ENCODE measurements around the gene DUSP16. TPM values are rescaled to one million over a fixed set of nuclear protein-coding genes. Genes with fewer than 3 reads are reported as not detected.

Gene DUSP16
- total and polyA plus RNA-seq, 5 donors: 4.2 to 17.2 (median 12.4) TPM

DNA sequence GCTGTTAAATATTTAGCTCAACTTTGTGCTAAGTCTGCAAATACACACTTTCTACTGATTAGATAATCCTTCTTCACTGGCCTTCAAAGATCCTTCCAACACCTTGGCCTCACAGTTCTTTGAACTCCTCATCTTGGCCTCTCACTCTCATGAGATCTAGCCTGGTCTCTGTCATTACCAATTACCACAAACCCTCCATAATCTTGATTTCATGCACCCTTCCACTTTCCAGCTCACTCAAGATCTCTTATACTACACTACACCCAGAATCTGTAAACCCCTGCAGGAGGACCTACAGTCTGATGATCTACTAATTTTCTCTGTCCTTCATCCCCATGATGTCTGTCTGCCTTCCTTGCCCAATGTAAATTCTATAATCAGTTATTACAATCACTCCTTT lies 71.1 kb downstream of the DUSP16 start:
- intact Hi-C loops (cut with DNase I): no loop called here
- no peak for DNase-seq
- Histone ChIP-seq H3K27me3 (ENCODE audit: control insufficient read depth, insufficient read depth) (no peaks in the 10 kb centered on the region), H3K27ac (ENCODE audit: low read length) (no peak overlapping the region), H3K9me3 (ENCODE audit: control insufficient read depth, low read length) (no peaks in the 10 kb centered on the region), H3K4me1 (ENCODE audit: control insufficient read depth, insufficient read depth, low read length) (peaks cover 3% of the 10 kb centered on the region), H3K4me3 (ENCODE audit: low read length) (no peak overlapping the region)
- no peak for ATAC-seq

DNA sequence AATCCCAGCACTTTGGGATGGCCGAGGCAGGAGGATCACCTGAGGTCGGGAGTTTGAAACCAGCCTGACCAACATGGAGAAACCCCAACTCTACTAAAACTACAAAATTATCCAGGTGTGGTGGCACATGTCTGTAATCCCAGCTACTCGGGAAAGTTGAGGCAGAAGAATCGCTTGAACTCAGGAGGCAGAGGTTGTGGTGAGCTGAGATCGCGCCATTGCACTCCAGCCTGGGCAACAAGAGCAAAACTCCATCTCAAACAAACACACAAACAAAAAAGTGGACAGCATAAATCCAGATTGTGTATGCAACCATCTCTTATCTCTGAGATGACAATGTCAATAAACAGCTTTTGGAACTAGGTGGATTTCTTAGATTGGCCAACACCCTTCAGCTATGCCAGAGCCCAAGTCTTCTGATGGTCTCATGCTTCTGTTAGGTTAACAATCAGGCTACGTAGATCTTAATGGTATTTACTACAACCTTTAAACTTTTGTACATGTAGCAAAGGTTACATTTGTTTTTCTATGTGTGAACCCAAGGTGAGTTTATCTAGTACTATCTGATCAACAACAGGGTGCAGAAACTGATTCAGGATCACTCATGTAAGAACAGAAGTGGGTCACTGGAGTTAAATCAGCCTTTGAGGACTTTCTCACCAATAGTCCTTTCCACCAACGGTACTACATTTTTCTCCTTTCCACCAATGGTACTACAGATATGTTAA lies 73.7 kb downstream of the DUSP16 start:
- intact Hi-C loops (cut with DNase I): no loop called here
- Histone ChIP-seq H3K4me1 (ENCODE audit: control insufficient read depth, insufficient read depth, low read length) (peaks cover 2% of the 10 kb centered on the region), H3K27me3 (ENCODE audit: control insufficient read depth, insufficient read depth) (no peaks in the 10 kb centered on the region), H3K4me3 (ENCODE audit: low read length) (no peak overlapping the region), H3K9me3 (ENCODE audit: control insufficient read depth, low read length) (no peaks in the 10 kb centered on the region), H3K27ac (ENCODE audit: low read length) (no peak overlapping the region)
- ATAC-seq (no peak), DNase-seq (no peak)
- WGBS: 97% methylated on average over 8 of the region's 8 CpGs

DNA sequence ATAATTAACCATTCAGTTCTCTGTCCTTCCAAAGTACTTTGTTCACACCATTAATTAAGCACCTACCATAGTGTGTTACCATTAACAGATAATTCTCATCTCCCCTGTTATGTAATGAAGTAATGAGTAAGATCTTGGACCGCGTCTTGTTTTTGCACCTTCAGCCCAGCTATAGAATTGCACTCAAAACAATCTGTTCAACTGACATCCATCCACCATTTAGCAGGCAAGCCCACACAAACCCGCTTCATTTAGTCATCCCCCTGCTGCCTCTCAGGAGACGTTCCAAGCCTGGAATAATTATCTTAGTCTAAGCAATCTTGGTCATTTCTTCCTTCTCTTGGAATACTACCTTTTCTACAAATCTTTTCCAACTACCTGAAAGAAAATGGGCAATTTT lies 74.4 kb downstream of the DUSP16 start:
- DNase-seq (no peak), ATAC-seq (no peak)
- 92% methylated on average over 4 of the region's 4 CpGs for WGBS
- Histone ChIP-seq H3K27ac (ENCODE audit: low read length) (no peak overlapping the region), H3K9me3 (ENCODE audit: control insufficient read depth, low read length) (no peaks in the 10 kb centered on the region), H3K4me3 (ENCODE audit: low read length) (no peak overlapping the region), H3K4me1 (ENCODE audit: control insufficient read depth, insufficient read depth, low read length) (peaks cover 2% of the 10 kb centered on the region), H3K27me3 (ENCODE audit: control insufficient read depth, insufficient read depth) (no peaks in the 10 kb centered on the region)
- intact Hi-C loops (cut with DNase I): no loop called here

DNA sequence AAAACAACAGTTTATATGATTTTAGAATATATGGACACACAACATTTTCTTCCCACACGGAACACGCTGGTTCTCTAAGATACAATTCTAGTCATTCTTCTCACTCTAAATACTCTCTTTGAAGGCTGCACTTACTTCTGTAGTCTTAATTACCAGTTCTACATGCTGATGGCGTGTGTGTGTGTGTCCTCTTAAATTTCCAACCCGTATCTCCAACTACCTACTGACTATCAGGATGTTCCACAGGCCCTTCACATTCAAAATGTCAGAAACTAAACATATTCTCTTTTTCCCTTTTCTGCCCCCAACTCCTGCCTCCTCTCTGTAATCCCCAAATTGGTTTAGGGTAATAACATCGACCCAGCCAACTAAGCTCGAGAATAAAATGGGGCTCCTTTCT lies 75.2 kb downstream of the DUSP16 start:
- no peak for DNase-seq
- intact Hi-C loops (cut with DNase I): no loop called here
- Histone ChIP-seq H3K4me1 (ENCODE audit: control insufficient read depth, insufficient read depth, low read length) (peaks cover 2% of the 10 kb centered on the region), H3K27me3 (ENCODE audit: control insufficient read depth, insufficient read depth) (no peaks in the 10 kb centered on the region), H3K9me3 (ENCODE audit: control insufficient read depth, low read length) (no peaks in the 10 kb centered on the region), H3K4me3 (ENCODE audit: low read length) (no peak overlapping the region), H3K27ac (ENCODE audit: low read length) (no peak overlapping the region)
- no peak for ATAC-seq
- 96% methylated on average over 6 of the region's 6 CpGs for WGBS

DNA sequence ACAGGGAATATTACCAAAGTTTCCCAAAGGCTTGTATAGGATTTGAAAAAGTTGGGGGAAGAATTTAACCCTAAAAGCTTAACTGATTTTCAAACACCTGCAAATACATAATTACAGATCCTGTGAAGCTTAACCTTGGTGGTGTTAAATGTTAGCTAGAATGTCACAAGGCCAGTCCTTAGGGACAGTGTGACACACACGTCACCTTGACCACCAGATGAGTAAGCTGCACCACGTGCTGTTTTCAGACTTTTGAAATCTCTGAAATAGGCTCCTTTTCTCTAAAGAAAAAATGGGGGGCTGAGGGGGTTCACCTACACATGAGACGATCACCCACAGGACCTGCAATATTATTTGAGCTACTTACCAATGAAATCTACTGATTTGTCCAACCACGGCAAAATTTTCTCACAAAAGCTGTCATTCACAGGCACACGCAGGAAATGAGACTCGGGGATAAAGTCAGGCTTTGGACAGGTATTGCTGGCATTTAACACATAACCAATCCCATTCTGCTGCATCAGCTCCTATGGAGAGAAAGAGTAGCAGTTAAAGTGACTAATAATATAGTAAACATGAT lies 75.9 kb downstream of the DUSP16 start:
- H3K9me3 ChIP-seq (ENCODE audit: control insufficient read depth, low read length): no peaks in the 10 kb centered on the region
- intact Hi-C loops (cut with DNase I): no loop called here
- H3K4me3 ChIP-seq (ENCODE audit: low read length): no peak overlapping the region
- DNase-seq (no peak), ATAC-seq (no peak)
- H3K4me1 ChIP-seq (ENCODE audit: control insufficient read depth, insufficient read depth, low read length): no peaks in the 10 kb centered on the region
- no peaks in the 10 kb centered on the region for H3K27me3 ChIP-seq (ENCODE audit: control insufficient read depth, insufficient read depth)
- 90% methylated on average over 6 of the region's 6 CpGs for WGBS
- H3K27ac ChIP-seq (ENCODE audit: low read length): no peak overlapping the region

DNA sequence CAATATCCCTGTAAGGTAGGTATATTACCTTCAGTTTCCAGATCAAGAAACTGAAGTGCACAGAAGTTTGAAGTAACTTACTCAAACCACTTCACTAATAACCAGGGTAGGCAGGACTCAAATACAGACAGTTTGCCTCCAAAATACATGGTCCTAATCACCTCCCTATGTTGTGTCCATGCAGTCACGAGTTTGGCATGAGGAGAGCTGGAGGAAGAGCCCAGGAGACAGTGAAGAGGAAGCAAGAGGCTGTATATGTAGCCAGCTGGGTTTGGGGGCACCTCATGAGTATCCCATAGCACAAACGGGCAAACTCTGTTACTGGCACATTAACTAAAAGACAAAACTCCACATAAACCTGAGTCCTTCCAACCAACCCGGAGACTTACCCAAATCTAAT lies 79.2 kb downstream of the DUSP16 start:
- no peak for DNase-seq

DNA sequence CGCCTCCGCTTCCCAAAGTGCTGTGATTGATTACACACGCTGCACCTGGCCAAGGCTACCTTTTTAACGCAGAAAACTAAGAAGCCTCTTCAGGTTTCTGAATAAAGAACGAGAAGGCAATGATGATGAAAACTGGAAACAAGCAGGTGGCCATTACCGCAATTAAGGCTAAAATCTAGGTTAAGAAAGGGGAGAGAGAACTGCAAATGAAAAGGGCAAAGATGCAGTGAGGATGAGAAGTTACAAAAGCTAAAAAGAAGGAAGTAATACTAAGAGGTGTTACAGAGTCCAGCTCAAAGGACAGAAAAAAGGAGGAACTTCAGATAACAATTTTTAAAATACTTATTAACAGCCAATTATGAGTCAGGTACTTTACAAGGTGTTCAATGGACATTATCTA lies 79.7 kb downstream of the DUSP16 start:
- Histone ChIP-seq H3K9me3 (ENCODE audit: control insufficient read depth, low read length) (no peaks in the 10 kb centered on the region), H3K4me1 (ENCODE audit: control insufficient read depth, insufficient read depth, low read length) (no peaks in the 10 kb centered on the region), H3K27ac (ENCODE audit: low read length) (no peak overlapping the region), H3K4me3 (ENCODE audit: low read length) (no peak overlapping the region), H3K27me3 (ENCODE audit: control insufficient read depth, insufficient read depth) (no peaks in the 10 kb centered on the region)
- no peak for ATAC-seq
- DNase-seq: no peak
- intact Hi-C loops (cut with DNase I): no loop called here
- WGBS: 96% methylated on average over 6 of the region's 6 CpGs

More for the DNA sequence above, 79.2 kb downstream of the DUSP16 start:
- Histone ChIP-seq H3K27me3 (ENCODE audit: control insufficient read depth, insufficient read depth) (no peaks in the 10 kb centered on the region), H3K4me3 (ENCODE audit: low read length) (no peak overlapping the region), H3K9me3 (ENCODE audit: control insufficient read depth, low read length) (no peaks in the 10 kb centered on the region), H3K27ac (ENCODE audit: low read length) (no peak overlapping the region), H3K4me1 (ENCODE audit: control insufficient read depth, insufficient read depth, low read length) (no peaks in the 10 kb centered on the region)
- ATAC-seq: no peak
- WGBS: 78% methylated on average over 3 of the region's 3 CpGs
- intact Hi-C loops (cut with DNase I): no loop called here

DNA sequence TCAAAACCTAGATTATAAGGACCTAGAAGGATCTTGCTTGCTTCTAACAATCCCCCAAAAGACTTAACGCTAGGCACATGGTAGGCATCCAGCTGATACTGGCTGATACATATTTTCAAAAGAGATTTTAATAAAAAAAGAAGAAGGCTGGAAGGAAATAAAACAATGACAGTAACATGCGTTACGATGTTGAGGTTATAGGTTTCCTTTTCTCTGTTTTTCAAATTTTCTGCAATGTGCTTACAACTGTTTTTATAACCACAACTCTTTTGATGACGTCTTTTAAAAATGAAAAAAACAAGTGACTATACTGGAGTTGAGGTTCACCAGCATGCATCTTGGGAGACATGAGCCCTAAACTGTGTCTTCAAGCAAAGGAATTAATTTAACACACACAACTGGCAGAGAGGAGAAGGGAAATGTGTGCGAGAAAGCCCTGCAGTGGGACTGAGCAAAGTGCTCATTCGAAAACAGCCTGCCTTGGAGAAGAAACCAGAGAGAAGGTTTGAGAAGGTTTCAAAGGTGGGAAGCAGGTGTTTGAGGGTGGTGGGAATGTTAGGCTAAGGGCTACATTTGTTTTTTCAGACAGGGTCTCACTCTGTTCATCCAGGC lies 80.4 kb downstream of the DUSP16 start:
- ATAC-seq: no peak
- Histone ChIP-seq H3K27me3 (ENCODE audit: control insufficient read depth, insufficient read depth) (no peaks in the 10 kb centered on the region), H3K4me1 (ENCODE audit: control insufficient read depth, insufficient read depth, low read length) (no peaks in the 10 kb centered on the region), H3K4me3 (ENCODE audit: low read length) (no peak overlapping the region), H3K27ac (ENCODE audit: low read length) (no peak overlapping the region), H3K9me3 (ENCODE audit: control insufficient read depth, low read length) (no peaks in the 10 kb centered on the region)
- intact Hi-C loops (cut with DNase I): no loop called here
- DNase-seq: no peak
- WGBS: 88% methylated on average over 6 of the region's 6 CpGs

DNA sequence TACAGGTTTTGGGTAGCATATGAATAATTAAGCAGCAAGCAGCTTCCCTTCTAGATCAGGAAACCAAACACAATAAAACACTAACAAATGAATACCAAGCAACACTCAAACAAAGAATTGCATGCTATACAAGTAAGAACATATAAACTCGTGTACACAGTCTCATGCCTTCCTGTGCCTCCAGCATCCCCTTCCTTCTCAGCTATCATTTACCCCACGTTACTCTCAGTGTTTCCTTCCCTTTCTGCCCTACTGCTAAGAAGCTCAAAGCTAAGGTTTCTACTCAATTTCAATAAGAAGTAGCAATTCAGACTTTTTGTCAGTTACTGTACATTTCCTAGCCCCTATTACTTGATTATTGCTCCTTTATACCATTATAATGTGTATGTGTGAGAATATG lies 81.0 kb downstream of the DUSP16 start:
- intact Hi-C loops (cut with DNase I): no loop called here
- no peak overlapping the region for H3K27ac ChIP-seq (ENCODE audit: low read length)
- DNase-seq: no peak

DNA sequence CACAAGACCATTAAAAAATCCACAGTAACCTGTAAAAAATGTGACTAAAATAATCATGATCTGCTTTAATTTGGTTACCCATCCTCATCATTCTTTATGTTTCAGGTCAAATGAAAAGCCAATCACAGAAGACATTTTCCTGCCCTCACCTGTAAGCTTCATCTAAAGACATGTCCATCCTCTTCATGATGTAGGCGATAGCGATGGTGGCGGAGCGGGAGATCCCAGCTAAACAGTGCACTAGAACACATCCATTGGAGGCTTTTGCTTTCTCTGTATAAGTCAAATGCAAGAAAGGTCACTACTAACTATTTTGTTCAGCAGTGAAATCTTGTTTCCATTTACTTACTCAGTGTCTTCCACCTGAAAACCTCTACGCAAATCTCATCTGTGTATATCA lies 82.6 kb downstream of the DUSP16 start:
- Histone ChIP-seq H3K9me3 (ENCODE audit: control insufficient read depth, low read length) (no peaks in the 10 kb centered on the region), H3K27ac (ENCODE audit: low read length) (no peak overlapping the region), H3K27me3 (ENCODE audit: control insufficient read depth, insufficient read depth) (no peaks in the 10 kb centered on the region), H3K4me3 (ENCODE audit: low read length) (no peak overlapping the region), H3K4me1 (ENCODE audit: control insufficient read depth, insufficient read depth, low read length) (no peaks in the 10 kb centered on the region)
- WGBS: 98% methylated on average over 5 of the region's 5 CpGs
- intact Hi-C loops (cut with DNase I): no loop called here
- DNase-seq: no peak
- no peak for ATAC-seq

More for the DNA sequence above, 81.0 kb downstream of the DUSP16 start:
- H3K4me1 ChIP-seq (ENCODE audit: control insufficient read depth, insufficient read depth, low read length): no peaks in the 10 kb centered on the region
- WGBS: 51% methylated on average over 2 of the region's 2 CpGs
- no peaks in the 10 kb centered on the region for H3K27me3 ChIP-seq (ENCODE audit: control insufficient read depth, insufficient read depth)
- no peak for ATAC-seq
- no peaks in the 10 kb centered on the region for H3K9me3 ChIP-seq (ENCODE audit: control insufficient read depth, low read length)
- no peak overlapping the region for H3K4me3 ChIP-seq (ENCODE audit: low read length)

DNA sequence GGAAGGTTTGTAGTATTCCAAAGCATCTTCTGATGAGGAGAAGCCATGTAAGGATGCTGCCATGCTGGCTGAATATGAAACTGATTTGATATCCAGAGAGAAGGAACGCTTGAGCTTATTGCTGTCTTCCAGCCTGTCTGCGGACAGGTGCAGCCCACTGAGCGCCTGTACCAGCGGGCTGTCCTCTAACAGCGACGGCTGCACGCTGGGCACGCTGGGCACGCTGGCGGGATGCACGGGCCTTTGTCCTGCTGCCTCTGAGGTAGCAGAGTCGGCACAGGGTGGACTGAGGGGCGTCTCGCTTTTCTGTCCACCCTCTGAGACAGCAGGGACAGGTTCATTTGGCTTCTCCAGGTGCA lies 85.2 kb downstream of the DUSP16 start:
- DNase-seq (no peak), ATAC-seq (no peak)
- Histone ChIP-seq H3K27ac (ENCODE audit: low read length) (no peak overlapping the region), H3K9me3 (ENCODE audit: control insufficient read depth, low read length) (no peaks in the 10 kb centered on the region), H3K4me3 (ENCODE audit: low read length) (no peak overlapping the region), H3K4me1 (ENCODE audit: control insufficient read depth, insufficient read depth, low read length) (no peaks in the 10 kb centered on the region), H3K27me3 (ENCODE audit: control insufficient read depth, insufficient read depth) (no peaks in the 10 kb centered on the region)
- WGBS: 96% methylated on average over 14 of the region's 14 CpGs
- intact Hi-C loops (cut with DNase I): no loop called here
